CD4-positive, alpha-beta T cell treated with Interleukin-12 subunit alpha and Interleukin-12 subunit beta, for 1 hour (primary cell): ENCODE measurements around the gene TP53.
A peak's percentile ranks its signal among the peaks of the same experiment; 100 is the strongest.
"Not testable (repeated sequence)": the region's sequence is repeated elsewhere in the genome, so short reads cannot be mapped to it uniquely, and the experiment has no call there.

Experiments
- DNase-seq: peaks from one replicate; pipeline ENCODE4 v3.0.0-alpha.2; 2020

Gene TP53

DNA sequence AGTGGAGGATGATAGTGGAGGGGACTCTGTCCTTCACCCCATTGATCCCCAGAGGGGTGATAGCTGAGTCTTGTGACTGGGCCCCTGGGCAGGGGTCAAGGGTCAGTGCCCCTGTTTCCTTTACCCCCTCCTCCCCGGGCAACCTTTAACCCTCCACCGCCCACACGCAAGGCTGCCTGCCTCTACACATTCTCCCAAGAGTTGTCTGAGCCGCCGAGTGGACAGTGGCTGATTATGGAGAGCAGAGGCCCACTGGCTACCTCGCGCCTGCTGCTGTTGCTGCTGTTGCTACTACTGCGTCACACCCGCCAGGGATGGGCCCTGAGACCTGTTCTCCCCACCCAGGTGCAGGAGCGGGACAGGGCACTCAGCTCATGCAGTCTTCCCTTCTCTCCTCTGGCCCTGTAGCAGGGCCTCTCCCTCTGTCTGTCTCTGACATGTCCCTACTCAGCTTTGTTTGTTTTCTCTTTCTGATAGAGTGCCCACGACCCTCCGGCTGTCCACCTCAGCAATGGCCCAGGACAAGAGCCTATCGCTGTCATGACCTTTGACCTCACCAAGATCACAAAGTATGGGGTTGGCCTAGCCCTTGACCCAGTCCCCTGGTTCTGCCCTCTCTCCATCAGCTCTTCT, 57.2 kb downstream of the TP53 start, which contains the start of gene SHBG:
TSS of gene SHBG (plus strand) at position 197 of the 633 bp plus-strand sequence. CDS start at position 235, 38 bp downstream.
- no peak for DNase-seq

DNA sequence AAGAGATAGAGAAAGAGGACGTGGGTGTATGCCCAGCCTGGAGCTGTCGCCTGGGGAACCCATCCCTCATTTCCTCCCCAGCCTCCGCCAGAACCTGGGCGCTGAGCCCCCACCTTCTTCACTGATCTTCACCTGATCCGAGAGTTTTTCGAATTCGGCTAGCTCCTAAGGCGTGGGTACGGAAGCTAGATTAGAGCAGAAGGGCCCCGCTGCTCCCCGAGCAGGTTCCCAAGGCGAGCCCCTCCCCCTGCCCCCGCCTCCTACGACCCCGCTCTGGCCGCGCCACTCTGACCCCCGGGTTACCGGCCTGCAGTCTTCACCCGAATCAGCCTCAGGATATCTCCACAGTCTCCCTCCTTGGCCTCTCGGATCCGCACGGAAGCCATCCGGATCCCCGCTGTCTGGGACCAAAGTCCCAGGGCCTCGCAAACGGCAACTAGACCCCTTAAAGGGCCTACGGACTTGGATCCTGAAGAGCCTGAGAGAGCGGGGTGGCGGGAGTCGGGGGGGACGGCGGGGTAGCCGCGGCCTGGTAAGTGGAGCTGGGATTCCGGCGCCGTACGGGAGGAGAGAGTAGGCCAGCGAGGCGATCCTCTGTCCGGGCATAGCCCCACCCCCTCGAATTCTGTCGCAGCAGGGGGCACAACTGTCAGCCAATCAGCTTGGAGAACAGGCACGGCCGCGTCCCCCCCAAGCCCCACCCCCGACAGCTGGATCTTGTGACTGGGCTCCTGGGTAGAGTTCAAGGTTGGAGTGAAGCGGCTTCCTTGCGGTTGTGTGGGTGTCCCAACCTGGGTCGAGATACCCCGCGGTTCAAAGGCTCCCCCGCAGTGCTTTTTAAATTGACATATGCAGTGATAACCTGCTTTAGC, 59.8 kb downstream of the TP53 start, which contains the start of gene SAT2:
TSS of gene SAT2 (minus strand) at position 572 of the 872 bp plus-strand sequence. CDS start at position 386, 186 bp downstream.
- DNase-seq, result peak; percentile 90

DNA sequence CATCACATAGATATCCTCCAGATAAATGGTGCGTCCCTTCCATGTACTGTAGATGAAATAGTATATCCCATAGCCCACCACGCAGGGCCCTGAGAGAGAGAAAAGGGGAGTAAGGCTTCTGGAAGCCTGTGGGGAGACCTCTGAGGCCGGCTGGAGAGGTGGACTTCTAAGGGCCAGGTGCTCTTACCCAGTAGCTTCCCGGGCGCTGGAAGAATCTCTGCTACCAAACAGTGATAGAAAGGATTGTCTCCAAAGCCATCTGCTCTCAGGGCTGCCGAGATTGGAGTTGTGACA, 60.4 kb downstream of the TP53 start:
- no peak for DNase-seq

DNA sequence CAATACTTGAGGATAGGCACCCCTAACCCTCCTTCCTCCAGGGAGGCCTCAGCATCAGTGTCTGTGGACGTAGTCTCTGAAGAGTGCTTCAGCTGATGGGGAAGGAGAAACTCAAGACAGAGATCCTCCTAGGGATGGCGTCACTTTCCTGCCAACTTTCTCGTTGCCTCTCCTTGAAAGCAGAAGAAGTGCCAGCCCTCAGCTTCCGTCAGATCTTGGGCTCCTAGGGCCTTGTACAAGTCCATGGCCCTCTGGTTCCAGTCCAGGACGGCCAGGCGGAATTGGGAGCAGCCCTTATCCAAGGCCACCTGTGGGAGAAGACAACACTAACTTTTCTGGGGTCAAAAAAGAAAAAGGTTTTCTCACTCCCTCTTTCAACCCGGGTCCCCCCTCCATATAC, 61.0 kb downstream of the TP53 start:
- DNase-seq, result no peak

DNA sequence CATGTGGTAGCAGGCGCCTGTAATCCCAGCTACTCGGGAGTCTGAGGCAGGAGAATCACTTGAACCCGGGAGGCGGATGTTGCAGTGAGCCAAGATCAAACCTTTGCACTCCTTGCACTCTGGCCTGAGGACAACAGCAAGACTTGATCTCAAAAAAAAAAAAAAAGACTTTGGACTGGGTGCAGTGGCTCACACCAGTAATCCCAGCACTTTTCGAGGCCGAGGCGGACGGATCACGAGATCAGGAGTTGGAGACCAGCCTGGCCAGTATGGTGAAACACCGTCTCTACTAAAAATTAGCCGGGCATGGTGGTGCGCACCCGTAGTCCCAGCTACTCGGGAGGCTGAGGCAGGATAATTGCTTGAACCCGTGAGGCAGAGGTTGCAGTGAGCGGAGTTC, 61.5 kb downstream of the TP53 start:
- DNase-seq, result not testable (repeated sequence)

DNA sequence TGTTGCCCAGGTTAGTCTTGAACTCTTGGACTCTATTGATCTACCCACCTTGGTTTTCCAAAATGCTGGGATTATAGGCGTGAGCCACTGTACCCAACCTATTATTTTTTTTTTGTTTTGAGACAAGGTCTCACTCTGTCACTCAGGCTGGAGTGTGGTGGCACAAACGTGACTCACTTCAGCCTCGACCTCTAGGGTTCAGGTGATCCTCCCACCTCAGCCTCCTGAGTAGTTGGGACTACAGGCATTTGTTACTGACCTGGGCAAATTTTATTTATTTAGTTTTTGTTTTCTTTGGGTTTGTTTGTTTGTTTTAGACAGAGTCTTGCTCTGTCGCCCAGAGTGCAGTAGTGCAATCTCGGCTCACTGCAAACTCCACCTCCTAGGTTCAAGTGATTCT, 63.6 kb downstream of the TP53 start:
- no peak for DNase-seq

DNA sequence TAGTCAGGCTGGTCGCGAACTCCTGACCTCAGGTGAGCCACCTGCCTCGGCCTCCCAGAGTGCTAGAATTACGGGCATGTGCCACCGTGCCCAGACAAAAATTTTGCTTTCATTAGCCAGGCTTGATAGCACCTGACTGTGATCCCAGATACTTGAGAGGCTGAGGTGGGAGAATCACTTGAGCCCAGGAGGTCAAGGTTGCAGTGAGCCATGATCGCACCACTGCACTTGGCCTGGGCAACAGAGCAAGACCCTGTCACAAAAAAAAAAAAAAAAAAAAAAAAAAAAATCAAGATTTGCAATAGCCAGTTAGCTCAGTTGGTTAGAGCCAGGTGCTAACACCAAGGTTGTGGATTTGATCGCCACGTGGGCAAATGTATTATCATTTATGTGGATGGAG, 66.5 kb downstream of the TP53 start:
- no peak for DNase-seq

DNA sequence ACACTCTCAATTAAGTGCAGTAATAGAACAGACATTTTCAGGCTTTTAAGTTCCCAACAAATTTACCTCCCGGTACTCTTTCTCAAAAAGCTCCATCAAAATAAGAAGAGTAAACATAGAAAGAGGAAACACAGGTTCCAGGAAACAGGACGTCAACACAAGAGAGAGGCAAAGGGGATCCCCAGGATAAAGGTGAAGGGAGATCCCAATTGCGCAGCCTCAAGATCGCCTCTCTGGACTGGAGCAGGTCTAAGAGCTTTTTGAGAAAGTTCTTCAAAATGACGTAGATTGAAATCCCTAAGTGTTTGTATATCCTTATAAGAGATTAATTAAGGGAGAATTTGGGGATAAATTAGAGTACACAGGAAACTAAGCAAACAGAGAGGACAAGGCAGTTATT, 68.7 kb downstream of the TP53 start:
- DNase-seq, result no peak
